NK-92 (cell line): Measurements from ENCODE around the gene NBAS.

ENCODE experiments used
- DNase-seq: peaks from one replicate; lab custom pipeline; 2025; ENCODE audit not compliant: unreplicated experiment; lab: John Stamatoyannopoulos, UW

NBAS gene

DNA sequence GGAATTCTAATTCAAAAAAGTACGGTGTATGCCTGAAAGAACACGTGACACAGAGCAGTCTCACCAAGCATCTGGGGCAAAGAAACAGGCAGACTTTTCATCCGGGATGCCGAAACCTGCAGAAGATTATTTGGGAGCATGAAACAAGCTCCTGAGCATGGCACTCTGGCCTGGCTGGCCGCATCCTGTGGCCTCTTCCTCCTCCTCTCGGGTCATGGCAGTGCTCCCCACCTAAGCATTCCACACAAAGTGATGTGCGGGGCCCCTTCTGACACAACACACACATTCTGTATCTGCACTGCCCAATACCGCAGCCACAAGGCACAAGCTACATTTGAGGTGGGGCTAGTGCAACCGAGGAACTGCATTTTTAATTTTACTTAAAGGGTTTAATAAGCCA, 380.8 kb downstream of the NBAS start:
- no peak for DNase-seq

DNA sequence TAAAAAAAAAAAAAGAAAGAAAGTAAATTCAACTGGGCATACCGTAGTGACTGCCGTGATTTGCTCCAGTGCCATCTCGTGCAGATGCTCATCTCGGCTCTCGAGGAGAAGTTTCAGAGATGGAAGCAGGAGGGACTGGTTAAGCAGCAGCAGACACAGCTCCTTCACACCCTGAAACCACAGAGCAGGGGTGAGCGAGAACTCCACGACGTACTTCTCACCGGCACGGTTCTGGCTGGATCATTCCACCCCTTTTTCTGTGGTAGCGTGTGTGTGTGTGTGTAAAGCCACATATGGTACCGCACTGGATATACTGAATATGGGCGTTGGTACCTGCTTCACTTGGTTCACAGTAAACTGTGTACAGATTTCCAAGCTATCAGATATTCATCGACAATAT, 382.2 kb downstream of the NBAS start:
- no peak for DNase-seq

DNA sequence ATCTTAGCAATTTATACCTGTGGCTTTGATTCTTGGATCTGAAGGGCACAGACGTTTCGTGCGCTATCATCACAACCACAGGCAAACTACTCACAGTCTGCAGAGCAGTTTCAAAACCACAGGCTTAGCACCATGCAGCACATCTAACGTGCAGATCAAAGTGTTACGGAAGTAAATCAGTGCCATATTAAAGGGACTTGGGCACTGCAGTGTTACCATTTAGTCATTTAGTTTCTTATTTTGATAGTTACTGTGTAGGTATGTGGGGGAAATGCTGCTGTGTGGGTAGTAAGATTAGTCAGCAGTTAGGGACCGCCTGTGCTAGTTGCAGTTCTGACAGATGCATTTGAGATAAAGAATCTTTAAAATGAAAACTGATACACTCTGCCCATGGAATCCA, 384.0 kb downstream of the NBAS start:
- DNase-seq = no peak

DNA sequence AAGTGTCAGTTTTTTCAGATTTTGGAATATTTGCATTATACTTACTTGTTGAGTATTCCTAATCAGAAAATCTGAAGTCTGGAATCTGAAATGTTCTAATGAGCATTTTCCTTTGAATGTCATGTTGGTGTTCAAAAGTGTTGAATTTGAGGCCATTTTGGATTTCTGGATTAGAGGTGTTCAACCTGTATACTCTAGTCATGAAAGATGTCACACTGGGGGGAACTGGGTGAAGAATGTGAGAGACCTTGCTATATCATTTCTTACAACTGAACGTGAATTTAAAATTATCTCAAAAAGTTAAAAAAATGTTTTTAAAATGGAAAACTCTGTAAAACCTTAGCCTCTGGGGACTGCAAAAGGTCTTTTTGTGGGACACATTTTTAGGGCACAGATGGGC, 384.5 kb downstream of the NBAS start:
- DNase-seq = no peak

DNA sequence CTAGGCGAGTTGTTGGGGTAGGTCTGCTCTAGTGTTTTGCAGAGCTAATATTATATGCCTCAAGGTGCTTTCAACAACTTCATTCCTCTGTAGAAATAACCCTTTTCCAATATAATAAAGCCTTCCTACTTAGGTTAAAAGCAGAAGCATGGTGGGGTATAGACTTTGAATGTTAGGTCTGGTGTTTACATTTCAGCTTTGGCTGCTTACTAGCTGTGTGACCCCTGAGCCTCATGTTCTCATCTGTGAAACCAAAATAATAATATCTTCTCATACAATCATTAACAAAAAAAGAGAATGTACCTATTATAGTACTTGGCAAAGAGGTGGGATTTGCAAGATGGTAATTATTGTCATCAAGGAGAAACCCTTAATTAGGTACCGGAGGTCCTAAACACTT, 386.6 kb downstream of the NBAS start:
- DNase-seq = no peak

DNA sequence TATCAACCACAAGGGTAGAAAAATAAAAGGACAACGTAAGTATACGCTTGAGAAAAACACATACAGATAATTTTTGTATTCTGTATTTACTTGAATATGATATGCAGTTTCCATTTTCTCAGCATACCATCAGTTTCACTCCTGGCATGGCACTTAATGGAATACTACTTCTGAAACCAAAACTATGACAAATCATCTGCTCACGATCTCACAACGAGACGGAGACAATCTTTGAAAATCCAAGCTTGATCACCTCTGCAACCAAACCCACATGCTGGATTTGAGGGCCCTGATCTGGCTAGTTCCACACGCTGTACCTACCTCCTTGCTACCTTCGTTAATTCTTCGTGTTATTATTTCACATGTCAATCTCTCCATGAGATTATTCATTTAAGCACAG, 387.6 kb downstream of the NBAS start:
- no peak for DNase-seq

DNA sequence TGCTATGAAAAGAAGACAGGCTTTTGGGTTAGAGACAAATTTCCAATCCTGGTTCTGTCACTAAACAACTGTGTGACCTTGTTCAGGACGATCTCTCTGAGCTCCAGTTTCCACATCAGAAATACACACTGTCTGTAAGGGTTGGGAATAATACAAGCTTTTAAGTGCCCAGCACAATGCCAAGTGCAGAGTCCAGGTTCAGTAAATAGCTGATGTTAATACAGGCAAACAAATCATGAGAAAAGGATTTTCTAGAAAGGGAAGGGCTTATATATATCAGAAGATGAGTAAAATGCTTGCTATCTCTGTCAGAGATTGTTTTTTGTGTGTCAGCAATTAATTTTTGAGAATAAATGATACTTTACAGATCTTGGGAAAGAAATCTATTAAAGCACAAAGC, 388.3 kb downstream of the NBAS start:
- DNase-seq = no peak

DNA sequence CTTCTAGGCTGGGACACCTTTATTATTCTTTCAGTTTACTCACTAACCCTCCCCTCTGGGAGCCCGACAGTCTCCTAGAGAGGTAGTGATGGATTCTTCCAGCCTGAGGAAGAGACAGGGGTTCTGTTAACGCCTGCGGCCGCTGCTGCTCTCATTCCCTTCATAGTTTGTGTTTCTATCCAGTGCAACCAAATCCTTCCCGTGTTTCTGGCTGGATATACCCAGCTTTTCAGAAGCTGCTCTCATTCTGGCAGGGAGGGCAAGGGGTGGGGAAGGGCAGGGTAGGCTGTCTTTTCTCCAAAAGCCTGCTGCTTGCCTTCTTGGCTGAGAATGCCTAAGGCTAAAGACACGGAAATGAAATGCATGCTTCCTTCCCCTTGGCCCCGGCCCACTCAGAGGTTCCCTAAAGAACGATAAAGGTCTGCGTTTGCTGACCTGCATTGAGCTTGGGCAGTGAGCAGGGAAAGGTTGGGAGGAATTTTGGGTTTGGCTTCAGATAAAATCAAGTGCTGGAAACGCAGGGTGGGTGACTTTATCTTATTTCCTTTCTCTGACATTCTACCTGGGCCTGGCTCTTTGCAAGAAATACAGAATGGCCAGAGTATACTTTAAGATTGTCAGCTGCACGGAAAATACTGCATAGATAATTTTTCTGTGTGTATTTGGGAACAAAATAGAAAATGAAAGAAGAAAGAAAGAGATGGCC, 390.9 kb downstream of the NBAS start:
- no peak for DNase-seq

DNA sequence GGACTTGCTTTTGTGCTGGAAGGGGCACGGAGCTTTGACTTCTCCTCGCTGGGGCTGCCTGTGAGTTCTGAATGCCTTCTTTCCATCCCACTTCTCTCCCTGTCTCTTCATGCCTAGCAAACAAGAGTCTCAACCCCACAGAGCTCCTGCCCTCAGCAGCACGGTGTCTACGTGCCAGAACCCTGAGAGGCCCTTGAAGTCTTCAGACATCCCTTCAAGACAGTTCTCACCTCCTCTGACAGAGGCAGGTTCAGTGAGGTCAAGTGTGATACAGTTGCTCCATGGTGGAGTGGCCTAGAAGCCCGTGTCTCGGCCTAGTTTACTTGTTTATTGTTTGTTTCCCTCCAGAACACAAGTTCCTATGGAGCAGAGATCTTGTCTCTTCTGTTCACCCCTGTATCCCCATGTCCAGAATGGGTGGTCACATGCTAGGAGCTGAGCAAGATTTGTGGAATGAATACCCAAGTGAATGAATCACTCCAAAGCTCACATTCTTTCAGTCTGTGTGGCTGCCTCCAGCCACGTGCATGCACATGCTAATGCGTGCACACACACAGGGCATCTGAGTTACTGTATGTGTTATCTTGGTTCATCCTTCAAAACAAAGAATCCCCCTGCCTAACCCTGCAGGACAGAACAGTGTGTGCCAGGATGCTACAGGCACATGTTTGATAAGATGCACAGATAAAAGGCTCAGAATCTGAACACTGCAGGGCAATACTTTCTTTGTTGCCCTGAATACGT, 391.6 kb downstream of the NBAS start:
- no peak for DNase-seq

DNA sequence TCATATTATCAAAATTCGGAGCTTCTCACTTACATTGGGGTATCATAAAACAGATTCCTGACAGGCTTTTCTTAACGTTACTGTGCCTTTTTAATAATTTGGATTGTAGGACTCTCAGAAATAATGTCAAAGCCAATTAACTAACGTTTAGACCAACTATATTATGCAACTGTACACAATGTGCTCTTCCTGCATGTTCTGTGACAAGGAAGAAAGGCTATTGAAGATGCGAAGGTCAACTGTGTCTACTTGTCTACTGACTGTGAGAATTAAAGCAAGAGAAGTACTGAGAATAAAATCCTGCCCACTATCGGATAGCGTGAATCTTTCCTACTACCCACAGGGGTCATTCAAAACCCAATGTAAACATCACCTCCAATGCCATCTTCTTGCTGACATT, 393.0 kb downstream of the NBAS start:
- DNase-seq = no peak

DNA sequence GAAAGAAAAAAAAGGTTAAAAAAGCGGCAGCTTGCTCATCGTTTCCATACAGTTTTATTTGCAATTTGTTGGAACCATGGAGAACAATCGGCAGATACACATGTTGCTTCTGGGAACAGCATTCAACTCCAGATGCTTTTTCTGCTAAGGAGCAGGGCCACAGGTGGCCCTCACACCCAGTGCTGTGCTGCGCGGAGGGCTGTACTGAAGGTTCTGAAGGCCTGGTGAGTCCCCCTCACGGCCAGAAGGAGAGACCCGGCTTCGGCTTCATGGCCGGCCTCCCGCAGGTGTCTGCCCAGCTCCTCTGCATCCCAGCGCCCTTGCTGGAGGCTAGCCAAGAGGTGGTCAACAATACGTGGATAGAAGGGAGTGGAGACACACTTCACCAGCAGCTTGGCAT, 394.3 kb downstream of the NBAS start:
- DNase-seq = no peak

DNA sequence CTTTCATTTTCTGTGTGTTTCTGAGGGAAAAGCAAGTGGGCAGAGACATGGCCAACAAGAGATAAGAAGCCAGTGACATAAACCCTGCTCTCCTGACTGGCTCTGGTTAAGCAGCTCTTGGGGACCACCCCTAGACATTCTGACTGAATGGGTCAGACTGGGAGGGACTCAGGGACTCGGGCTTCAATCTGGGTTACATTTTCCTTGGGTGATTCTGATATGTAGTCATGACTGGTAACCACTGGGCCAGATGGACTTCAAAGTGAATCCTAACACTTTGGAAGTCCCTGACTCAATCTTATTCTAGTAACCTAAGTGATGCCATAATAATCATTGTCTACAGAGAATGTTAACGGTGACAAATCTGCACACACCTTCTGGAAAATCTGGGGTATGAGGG, 397.8 kb downstream of the NBAS start:
- no peak for DNase-seq

DNA sequence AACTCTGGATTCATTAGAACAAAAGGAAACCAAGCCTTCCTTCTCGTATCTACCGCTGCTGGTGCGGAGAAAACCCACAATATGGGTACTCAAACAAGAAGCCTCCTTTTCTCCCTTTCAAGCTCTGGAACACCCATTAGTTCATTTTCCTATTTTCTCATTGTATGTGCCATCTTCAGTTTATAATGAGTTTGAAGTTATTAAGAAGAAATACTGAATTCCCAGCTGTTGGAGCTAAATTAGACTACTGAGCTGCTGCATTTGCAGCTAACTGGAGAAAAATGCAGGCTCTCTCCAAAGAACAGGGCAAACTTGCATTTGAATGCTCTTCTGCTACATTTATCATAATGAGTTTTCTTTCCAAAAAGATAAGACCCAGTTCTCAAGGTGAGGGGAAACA, 398.5 kb downstream of the NBAS start:
- no peak for DNase-seq

DNA sequence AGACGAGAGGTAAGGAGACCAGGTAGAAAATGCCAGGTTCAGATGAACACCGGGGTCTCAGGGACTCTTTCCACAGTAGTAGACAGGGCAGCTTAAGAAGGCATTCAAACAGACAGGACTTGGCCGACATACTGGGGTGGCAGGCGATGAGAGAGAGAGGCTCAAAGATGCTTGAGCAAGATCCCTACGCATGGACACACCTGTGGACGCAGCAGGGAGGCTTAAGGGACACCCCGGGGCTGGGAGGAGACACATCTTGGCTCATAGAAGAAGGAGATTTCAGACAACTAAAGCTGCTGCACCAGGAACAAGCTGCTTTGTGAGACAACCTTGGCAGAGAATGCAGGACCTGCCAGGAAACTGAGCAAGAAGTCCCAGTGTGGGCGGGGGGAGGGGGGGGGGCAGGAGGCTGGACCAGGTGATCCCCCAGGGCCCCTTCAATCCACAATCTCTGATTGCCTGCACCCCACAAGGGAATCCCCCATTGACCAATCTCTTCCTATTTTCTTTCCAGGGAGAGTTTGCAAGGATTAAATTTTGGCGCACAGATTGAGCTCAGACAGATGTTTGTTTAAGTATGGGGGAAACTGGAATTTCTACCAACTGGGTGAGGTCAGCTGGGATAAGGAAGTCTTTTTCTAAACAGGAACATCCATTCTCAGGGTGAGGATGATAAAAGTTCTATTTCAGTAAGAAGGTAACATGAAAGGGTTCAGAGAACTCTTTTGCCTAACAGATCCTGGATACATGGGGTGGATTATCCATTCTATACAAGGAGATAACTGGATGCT, 400.7 kb downstream of the NBAS start:
- no peak for DNase-seq

DNA sequence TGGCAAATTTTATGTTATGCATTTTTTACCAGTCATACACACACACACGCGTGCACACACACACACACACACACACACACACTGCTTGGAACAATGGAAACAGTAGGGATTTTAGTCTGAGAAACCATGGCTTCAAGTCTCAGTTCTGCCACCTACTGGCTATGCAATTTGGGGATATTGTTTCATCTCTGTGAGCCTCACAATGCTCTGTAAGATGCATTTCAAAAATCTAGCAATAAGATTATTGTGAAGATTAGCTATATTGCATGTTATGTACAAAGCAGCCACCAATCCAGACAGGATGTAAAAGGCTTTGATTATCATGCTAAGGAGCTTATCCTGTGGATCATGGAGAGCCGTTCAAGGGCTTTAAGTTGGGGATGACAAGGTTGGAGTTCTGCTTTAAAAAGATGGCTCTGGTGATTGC, 401.4 kb downstream of the NBAS start:
- DNase-seq = no peak

DNA sequence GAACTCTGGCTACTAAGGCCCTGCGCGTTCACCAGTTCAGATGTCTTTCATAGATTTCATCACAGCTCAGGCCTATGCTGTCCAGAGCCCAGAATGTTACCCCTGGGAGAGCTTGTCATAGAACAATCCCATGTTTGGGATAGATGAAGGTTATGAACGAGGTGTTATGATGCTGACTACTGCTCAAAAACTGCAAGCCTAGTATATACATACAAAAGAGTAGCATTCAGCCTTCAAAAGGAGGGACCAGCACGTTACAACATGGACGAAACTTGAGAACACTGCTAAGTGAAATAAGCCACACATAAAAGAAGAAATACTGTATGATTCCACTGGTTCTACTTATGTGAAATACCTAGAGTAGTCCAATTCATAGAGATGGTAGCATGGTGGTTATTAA, 401.9 kb downstream of the NBAS start:
- no peak for DNase-seq

DNA sequence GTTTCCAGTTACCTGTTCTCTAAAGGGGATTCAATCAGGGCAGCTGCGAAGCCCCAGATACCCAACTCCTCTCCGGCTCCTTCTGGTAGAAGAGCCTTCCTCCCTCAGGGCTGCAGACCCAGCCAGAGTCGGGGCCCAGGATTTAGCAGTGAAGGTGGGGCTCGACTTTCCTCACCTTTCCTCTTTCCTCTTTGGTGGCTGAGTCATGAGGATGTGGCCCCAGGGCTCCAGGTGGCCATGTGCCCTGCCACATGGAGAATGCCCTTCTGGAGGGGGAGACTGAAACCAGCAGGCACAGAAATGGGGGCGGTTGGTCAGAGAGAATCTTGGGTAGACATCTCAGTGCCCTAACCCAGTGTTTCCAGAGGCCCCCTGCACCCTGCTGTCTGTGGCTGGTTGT, 402.6 kb downstream of the NBAS start:
- no peak for DNase-seq

DNA sequence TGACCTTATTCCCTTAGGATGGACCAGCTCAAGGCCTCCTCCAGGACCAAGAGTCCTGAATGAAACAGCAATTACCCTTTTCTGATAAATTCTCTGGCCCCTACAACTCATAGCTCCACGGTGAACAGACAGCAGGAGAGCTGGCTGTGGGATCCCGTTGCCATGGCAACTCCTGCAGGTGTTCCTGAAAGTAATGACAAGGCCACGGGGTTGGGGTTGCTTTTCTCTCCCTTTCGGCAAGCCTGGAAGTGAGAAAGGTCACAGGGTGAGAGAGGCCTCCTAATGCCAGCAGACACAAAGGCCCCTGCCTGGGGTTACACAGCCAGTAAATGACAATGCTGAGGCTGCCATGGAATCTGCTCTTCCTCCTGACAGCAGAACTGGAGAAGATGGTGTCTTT, 403.0 kb downstream of the NBAS start:
- no peak for DNase-seq

DNA sequence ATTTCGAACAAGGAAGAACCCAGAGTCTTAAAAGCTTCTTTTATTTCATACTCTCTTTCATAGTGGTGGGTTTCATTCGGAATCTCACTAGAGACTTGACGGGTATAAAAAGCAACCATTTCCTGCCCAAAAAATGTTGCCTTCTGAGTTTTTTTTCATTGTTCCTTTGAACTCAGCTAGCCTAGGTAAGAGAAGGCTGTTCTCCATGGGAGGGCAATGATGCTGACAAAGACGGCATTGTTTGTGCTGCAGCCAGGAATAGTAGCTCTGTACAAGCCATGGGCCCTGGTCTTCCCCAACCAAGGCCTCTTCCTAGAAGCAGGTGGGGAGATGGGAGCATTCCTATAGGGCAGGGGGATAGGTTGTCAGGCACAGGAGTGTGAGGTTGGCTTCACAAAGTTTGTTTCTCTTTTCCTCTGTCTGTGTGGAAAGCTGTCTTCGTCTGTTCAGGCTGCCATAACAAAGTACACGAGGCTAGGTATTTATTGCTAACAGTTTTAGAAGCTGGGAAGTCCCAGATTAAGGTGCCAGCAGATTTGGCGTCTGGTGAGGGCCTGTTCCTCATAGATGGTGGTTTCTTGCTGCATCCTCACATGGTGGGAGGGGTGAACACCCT, 405.1 kb downstream of the NBAS start:
- DNase-seq = no peak

DNA sequence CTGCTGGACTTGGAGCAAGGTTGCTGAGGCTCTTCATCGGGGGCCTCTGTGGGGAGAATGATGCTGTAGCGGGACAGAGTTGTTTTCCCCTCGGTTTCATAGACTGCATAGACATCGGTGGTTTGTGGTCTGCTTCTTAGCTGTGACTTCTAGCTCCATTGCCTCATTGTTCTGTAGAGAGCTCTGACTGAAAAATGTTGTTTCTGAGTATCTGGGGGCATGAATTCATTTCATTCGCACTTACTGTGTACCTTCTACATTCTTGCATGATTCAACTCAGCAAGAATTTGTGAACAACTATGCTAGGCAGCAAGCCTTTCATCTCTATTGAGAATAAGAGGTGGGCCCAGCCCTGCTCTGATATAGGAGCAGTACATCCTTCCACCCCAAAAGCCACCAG, 406.8 kb downstream of the NBAS start:
- DNase-seq = no peak

DNA sequence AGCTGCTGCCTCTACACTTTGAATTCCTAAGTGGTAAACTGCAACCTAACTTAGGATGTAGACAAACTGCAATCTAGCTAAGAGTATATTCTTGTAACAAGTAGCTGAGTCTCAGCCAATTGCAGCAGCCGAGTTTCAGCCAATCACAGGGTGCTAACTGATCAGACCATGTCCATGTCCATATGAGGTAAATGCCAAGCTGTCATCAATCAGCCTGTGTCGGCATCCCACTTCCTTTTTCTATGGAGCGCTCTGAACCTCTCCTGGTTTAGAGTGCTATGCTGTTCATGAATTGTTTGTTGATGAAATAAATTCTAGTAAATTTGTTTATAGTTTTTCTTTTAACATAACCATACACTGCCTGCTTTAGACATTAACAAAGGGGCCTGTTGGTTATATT, 408.8 kb downstream of the NBAS start:
- no peak for DNase-seq

DNA sequence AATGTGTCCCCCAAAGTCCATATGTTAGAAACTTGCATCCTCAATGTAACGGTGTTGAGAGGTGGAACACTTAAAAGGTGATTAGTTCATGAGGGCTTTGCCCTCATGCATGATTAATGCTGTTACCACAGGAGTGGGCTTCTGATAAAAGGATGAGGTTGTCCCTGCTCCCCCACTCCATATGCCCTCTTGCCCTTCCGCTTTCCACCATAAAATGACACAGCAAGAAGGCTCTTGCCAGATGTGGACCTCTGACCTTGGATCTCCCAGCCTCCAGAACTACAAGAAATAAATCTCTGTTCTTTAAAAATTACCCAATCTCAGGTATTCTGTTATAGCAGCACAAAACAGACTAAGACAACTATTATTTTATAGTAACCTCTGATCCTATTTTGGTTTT, 412.1 kb downstream of the NBAS start:
- DNase-seq = no peak
